ENCODE results near the gene GOLGA3. TPM values are rescaled to one million over a fixed set of nuclear protein-coding genes. Genes with fewer than 3 reads are reported as not detected.
"Not testable (repeated sequence)": the region's sequence is repeated elsewhere in the genome, so short reads cannot be mapped to it uniquely, and the experiment has no call there.

GOLGA3 gene
- total RNA-seq, 1 experiment from 2014 or later: 14.9 TPM

- H3K9ac ChIP-seq (ENCODE audit: low read length): no peak overlapping the region
- no peak overlapping the region for H3K4me2 ChIP-seq (ENCODE audit: low read depth, low read length, poor library complexity, severe bottlenecking)
- DNase-seq: no peak
- no peak overlapping the region for H3K27ac ChIP-seq (ENCODE audit: low read length)
- 0 out of 2 replicates have a peak, but pooled peaks cover 3% of the 10 kb centered on the region for H4K20me1 ChIP-seq (ENCODE audit: insufficient read depth, low read depth, low read length)
- no peaks in the 10 kb centered on the region for H3K79me2 ChIP-seq (ENCODE audit: low read length)
- no peaks in the 10 kb centered on the region for H3K9me2 ChIP-seq (replicated peaks; ENCODE audit: insufficient read depth, low read length)
- peaks cover 37% of the 10 kb centered on the region for H3K36me3 ChIP-seq (ENCODE audit: insufficient read depth, low read length)
- H2AFZ ChIP-seq (ENCODE audit: low read length): no peak overlapping the region
- no peaks in the 10 kb centered on the region for H3K27me3 ChIP-seq (ENCODE audit: low read length)
- no peaks in the 10 kb centered on the region for H3K9me3 ChIP-seq (ENCODE audit: low read length)
- no peaks in the 10 kb centered on the region for H3K4me1 ChIP-seq (ENCODE audit: low read length)
- H3K4me3 ChIP-seq (ENCODE audit: low read length): no peak overlapping the region
Observed at GRCh38 chr12:132812631-132813305, 15.9 kb downstream of the GOLGA3 start.

- Histone ChIP-seq H3K79me2 (ENCODE audit: low read length) (peaks cover 19% of the 10 kb centered on the region), H3K36me3 (ENCODE audit: insufficient read depth, low read length) (peaks cover 33% of the 10 kb centered on the region)
- H2AFZ ChIP-seq (ENCODE audit: low read length); H4K20me1 ChIP-seq (ENCODE audit: insufficient read depth, low read depth, low read length); H3K9ac ChIP-seq (ENCODE audit: low read length); H3K4me2 ChIP-seq (ENCODE audit: low read depth, low read length, poor library complexity, severe bottlenecking); H3K4me1 ChIP-seq (ENCODE audit: low read length); H3K4me3 ChIP-seq (ENCODE audit: low read length); H3K27me3 ChIP-seq (ENCODE audit: low read length); H3K9me3 ChIP-seq (ENCODE audit: low read length); H3K27ac ChIP-seq (ENCODE audit: low read length); H3K9me2 ChIP-seq (replicated peaks; ENCODE audit: insufficient read depth, low read length); DNase-seq: not testable (repeated sequence)
Observed at GRCh38 chr12:132809391-132809790, 19.3 kb downstream of the GOLGA3 start.

DNA sequence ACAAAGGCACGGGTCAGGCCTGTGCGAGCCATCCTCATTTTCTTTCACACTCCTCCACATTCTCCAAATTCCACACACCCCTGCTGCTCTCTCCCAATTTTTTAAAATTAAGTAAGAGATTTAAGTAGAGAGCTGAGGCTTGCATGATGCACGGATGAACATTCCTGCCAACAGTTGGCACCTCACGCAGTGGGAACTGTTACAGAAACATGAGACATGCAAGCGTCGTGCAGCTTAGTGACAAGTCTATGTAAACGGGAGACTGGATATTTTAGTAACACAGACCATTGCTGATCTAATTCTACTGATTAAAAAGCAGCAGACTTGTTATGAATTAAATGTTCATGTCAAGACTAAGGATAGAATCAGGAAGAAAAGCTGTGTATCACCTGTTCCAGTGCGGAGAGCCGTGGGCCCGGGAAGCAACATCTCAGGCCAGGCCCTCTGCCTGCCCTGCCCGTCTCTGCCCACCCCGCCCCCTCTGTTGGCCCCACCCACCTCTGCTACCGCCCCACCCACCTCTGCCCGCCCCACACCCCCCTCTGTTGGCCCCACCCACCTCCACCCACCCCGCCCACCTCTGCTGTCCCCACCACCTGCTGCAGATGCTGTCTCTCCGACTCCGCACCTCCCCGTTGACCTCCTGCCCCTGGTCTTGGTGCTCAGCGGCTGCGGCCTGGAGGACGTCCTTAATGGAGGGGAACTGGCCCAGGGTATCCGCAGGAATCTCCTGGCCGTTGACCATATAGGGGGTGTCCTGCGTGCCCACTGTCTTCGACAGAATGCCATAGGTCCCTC, 21.2 kb downstream of the GOLGA3 start:
- no peak overlapping the region for H3K4me3 ChIP-seq (ENCODE audit: low read length)
- H3K9ac ChIP-seq (ENCODE audit: low read length): no peak overlapping the region
- H2AFZ ChIP-seq (ENCODE audit: low read length): no peak overlapping the region

GRCh38 chr12:132806857-132807256, 21.8 kb downstream of the GOLGA3 start:
- Histone ChIP-seq H4K20me1 (ENCODE audit: insufficient read depth, low read depth, low read length) (0 out of 2 replicates have a peak, but pooled peaks cover 3% of the 10 kb centered on the region), H3K4me2 (ENCODE audit: low read depth, low read length, poor library complexity, severe bottlenecking) (no peak overlapping the region), H2AFZ (ENCODE audit: low read length) (no peak overlapping the region), H3K4me1 (ENCODE audit: low read length) (no peaks in the 10 kb centered on the region), H3K9ac (ENCODE audit: low read length) (no peak overlapping the region), H3K9me3 (ENCODE audit: low read length) (no peaks in the 10 kb centered on the region), H3K27me3 (ENCODE audit: low read length) (no peaks in the 10 kb centered on the region), H3K79me2 (ENCODE audit: low read length) (peaks cover 19% of the 10 kb centered on the region), H3K27ac (ENCODE audit: low read length) (no peak overlapping the region), H3K9me2 (replicated peaks; ENCODE audit: insufficient read depth, low read length) (no peaks in the 10 kb centered on the region), H3K4me3 (ENCODE audit: low read length) (no peak overlapping the region), H3K36me3 (ENCODE audit: insufficient read depth, low read length) (peaks cover 22% of the 10 kb centered on the region)
- DNase-seq: no peak

More for the DNA sequence above, 21.2 kb downstream of the GOLGA3 start:
- Histone ChIP-seq H3K4me2 (ENCODE audit: low read depth, low read length, poor library complexity, severe bottlenecking) (no peak overlapping the region), H3K79me2 (ENCODE audit: low read length) (peaks cover 19% of the 10 kb centered on the region), H3K27me3 (ENCODE audit: low read length) (no peaks in the 10 kb centered on the region), H3K9me2 (replicated peaks; ENCODE audit: insufficient read depth, low read length) (no peaks in the 10 kb centered on the region), H3K27ac (ENCODE audit: low read length) (no peak overlapping the region), H3K36me3 (ENCODE audit: insufficient read depth, low read length) (peaks cover 25% of the 10 kb centered on the region), H3K4me1 (ENCODE audit: low read length) (no peaks in the 10 kb centered on the region), H4K20me1 (ENCODE audit: insufficient read depth, low read depth, low read length) (0 out of 2 replicates have a peak, but pooled peaks cover 3% of the 10 kb centered on the region), H3K9me3 (ENCODE audit: low read length) (no peaks in the 10 kb centered on the region)
- DNase-seq: peak; percentile 49

DNA sequence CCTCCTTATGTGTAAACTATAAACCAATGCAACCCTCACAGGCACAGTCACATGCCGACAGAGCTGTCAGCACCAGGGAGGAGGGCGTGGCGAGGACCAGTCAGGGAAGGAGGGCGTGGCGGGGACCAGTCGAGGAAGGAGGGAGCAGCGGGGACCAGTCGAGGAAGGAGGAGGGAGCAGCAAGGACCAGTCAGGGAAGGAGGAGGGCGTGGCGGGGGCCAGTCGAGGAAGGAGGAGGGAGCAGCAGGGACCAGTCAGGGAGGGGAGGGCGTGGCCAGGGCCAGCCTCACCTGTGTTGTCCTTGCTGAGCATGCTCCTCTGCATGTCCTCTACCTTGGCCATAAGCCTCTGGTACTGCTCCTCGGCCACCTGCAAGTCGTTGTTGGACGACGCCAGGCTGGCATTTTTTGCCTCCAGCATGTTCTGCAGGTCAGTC, 24.2 kb downstream of the GOLGA3 start:
- H3K79me2 ChIP-seq (ENCODE audit: low read length): peaks cover 19% of the 10 kb centered on the region
- no peaks in the 10 kb centered on the region for H3K9me2 ChIP-seq (replicated peaks; ENCODE audit: insufficient read depth, low read length)
- no peak overlapping the region for H2AFZ ChIP-seq (ENCODE audit: low read length)
- no peak overlapping the region for H3K4me2 ChIP-seq (ENCODE audit: low read depth, low read length, poor library complexity, severe bottlenecking)
- no peaks in the 10 kb centered on the region for H3K4me1 ChIP-seq (ENCODE audit: low read length)
- peaks cover 22% of the 10 kb centered on the region for H3K36me3 ChIP-seq (ENCODE audit: insufficient read depth, low read length)
- no peaks in the 10 kb centered on the region for H3K9me3 ChIP-seq (ENCODE audit: low read length)
- DNase-seq: no peak
- H3K27ac ChIP-seq (ENCODE audit: low read length): no peak overlapping the region
- 0 out of 2 replicates have a peak, but pooled peaks cover 3% of the 10 kb centered on the region for H4K20me1 ChIP-seq (ENCODE audit: insufficient read depth, low read depth, low read length)
- H3K4me3 ChIP-seq (ENCODE audit: low read length): no peak overlapping the region
- H3K9ac ChIP-seq (ENCODE audit: low read length): no peak overlapping the region
- no peaks in the 10 kb centered on the region for H3K27me3 ChIP-seq (ENCODE audit: low read length)

DNA sequence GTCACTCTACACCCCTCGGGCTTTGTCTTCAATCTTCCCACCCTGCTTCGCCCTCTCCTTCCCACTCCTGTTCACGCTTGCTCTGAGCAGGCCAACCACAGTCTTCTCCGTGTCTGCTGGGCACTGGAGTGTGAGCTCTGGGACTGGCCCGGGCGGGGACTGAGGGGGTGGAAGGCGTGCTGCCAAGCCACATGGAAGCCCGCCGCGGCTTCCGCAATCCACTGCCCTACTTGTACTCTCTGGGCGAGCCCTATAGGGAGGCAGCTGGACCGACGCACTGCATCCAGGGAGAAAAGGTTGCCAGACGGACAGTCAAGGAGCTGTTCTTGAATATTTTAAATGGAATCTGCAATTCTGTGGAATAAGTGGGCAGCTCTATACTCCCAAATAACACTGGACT, 24.8 kb downstream of the GOLGA3 start:
- Histone ChIP-seq H3K4me1 (ENCODE audit: low read length) (no peaks in the 10 kb centered on the region), H3K27ac (ENCODE audit: low read length) (no peak overlapping the region)

DNA sequence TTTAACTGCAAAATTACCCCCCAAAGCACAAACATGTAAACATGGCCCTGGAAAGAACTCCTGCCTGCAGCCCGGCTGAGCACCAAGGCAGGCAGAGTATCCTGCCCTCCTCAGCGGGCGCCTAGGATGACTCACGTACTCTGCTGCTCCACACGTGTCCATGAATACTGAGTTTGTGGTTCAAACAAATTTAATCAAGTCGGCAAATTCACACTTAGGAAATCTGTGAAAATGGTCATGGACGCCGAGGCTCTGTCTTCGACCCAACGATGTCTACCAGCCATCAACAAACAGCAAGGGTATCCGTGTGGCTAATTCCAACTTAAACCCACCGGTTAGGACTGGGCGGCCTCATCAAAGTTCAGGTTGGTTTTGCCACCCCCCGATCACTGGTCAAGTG, 25.5 kb downstream of the GOLGA3 start:
- H3K4me1 ChIP-seq (ENCODE audit: low read length): no peaks in the 10 kb centered on the region

More for the DNA sequence above, 24.8 kb downstream of the GOLGA3 start:
- H3K9me2 ChIP-seq (replicated peaks; ENCODE audit: insufficient read depth, low read length): no peaks in the 10 kb centered on the region
- no peak overlapping the region for H2AFZ ChIP-seq (ENCODE audit: low read length)
- no peak for DNase-seq
- no peaks in the 10 kb centered on the region for H3K9me3 ChIP-seq (ENCODE audit: low read length)
- peaks cover 19% of the 10 kb centered on the region for H3K79me2 ChIP-seq (ENCODE audit: low read length)
- no peak overlapping the region for H3K9ac ChIP-seq (ENCODE audit: low read length)
- H3K4me3 ChIP-seq (ENCODE audit: low read length): no peak overlapping the region
- H4K20me1 ChIP-seq (ENCODE audit: insufficient read depth, low read depth, low read length): 0 out of 2 replicates have a peak, but pooled peaks cover 3% of the 10 kb centered on the region
- H3K27me3 ChIP-seq (ENCODE audit: low read length): no peaks in the 10 kb centered on the region
- H3K36me3 ChIP-seq (ENCODE audit: insufficient read depth, low read length): peaks cover 28% of the 10 kb centered on the region
- no peak overlapping the region for H3K4me2 ChIP-seq (ENCODE audit: low read depth, low read length, poor library complexity, severe bottlenecking)

GRCh38 chr12:132801741-132802140, 26.9 kb downstream of the GOLGA3 start:
- no peak for DNase-seq
- H3K9ac ChIP-seq (ENCODE audit: low read length): no peak overlapping the region
- no peak overlapping the region for H3K4me2 ChIP-seq (ENCODE audit: low read depth, low read length, poor library complexity, severe bottlenecking)
- peaks cover 19% of the 10 kb centered on the region; the same call in 1 of the 2 replicates for H3K36me3 ChIP-seq (ENCODE audit: insufficient read depth, low read length)
- H3K27ac ChIP-seq (ENCODE audit: low read length): no peak overlapping the region
- H3K4me1 ChIP-seq (ENCODE audit: low read length): no peaks in the 10 kb centered on the region
- no peaks in the 10 kb centered on the region for H3K9me2 ChIP-seq (replicated peaks; ENCODE audit: insufficient read depth, low read length)
- peaks cover 12% of the 10 kb centered on the region for H3K79me2 ChIP-seq (ENCODE audit: low read length)
- no peaks in the 10 kb centered on the region for H3K9me3 ChIP-seq (ENCODE audit: low read length)
- no peak overlapping the region for H3K4me3 ChIP-seq (ENCODE audit: low read length)
- no peaks in the 10 kb centered on the region for H3K27me3 ChIP-seq (ENCODE audit: low read length)
- H4K20me1 ChIP-seq (ENCODE audit: insufficient read depth, low read depth, low read length): no peaks in the 10 kb centered on the region
- H2AFZ ChIP-seq (ENCODE audit: low read length): no peak overlapping the region

More for the DNA sequence above, 25.5 kb downstream of the GOLGA3 start:
- DNase-seq: no peak
- Histone ChIP-seq H3K79me2 (ENCODE audit: low read length) (peaks cover 19% of the 10 kb centered on the region), H3K9me2 (replicated peaks; ENCODE audit: insufficient read depth, low read length) (no peaks in the 10 kb centered on the region), H3K9ac (ENCODE audit: low read length) (no peak overlapping the region), H3K4me3 (ENCODE audit: low read length) (no peak overlapping the region), H3K27me3 (ENCODE audit: low read length) (no peaks in the 10 kb centered on the region), H3K9me3 (ENCODE audit: low read length) (no peaks in the 10 kb centered on the region), H3K27ac (ENCODE audit: low read length) (no peak overlapping the region), H3K36me3 (ENCODE audit: insufficient read depth, low read length) (peaks cover 26% of the 10 kb centered on the region), H4K20me1 (ENCODE audit: insufficient read depth, low read depth, low read length) (0 out of 2 replicates have a peak, but pooled peaks cover 3% of the 10 kb centered on the region), H2AFZ (ENCODE audit: low read length) (no peak overlapping the region), H3K4me2 (ENCODE audit: low read depth, low read length, poor library complexity, severe bottlenecking) (no peak overlapping the region)
